ENCODE measurements around the gene DNAJC21.

DNAJC21 gene

GRCh38 chr5:34982823-34983222 lies 53.5 kb downstream of the DNAJC21 start:
- DNase-seq (ENCODE audit: low read depth): no peak

GRCh38 chr5:34986965-34987364 lies 57.6 kb downstream of the DNAJC21 start:
- DNase-seq (ENCODE audit: low read depth): no peak

- peak; percentile 12 for DNase-seq (ENCODE audit: low read depth)
These were observed 62.3 kb downstream of the DNAJC21 start for GRCh38 chr5:34991486-34992238.

- DNase-seq (ENCODE audit: low read depth): no peak
These were observed 64.6 kb downstream of the DNAJC21 start for GRCh38 chr5:34993951-34994350.

- no peak for DNase-seq (ENCODE audit: low read depth)
These were observed 66.9 kb downstream of the DNAJC21 start for GRCh38 chr5:34996261-34996660.

GRCh38 chr5:34998058-34998789 lies 68.9 kb downstream of the DNAJC21 start:
- peak; percentile 43 for DNase-seq (ENCODE audit: low read depth)

- DNase-seq (ENCODE audit: low read depth): no peak
These were observed 72.5 kb downstream of the DNAJC21 start for GRCh38 chr5:35001842-35002241.

- DNase-seq (ENCODE audit: low read depth): no peak
These were observed 73.1 kb downstream of the DNAJC21 start for GRCh38 chr5:35002459-35002858.

- DNase-seq (ENCODE audit: low read depth): peak; percentile 67
These were observed 73.9 kb downstream of the DNAJC21 start for GRCh38 chr5:35003018-35003957.

GRCh38 chr5:35004200-35004599 lies 74.8 kb downstream of the DNAJC21 start:
- no peak for DNase-seq (ENCODE audit: low read depth)

GRCh38 chr5:35004771-35005170 lies 75.4 kb downstream of the DNAJC21 start:
- no peak for DNase-seq (ENCODE audit: low read depth)

All from ELR (cell line).